DMS 273 treated with DMSO at 0.1 percent for 48 hours (cell line): ENCODE data around the gene ATXN1L.
"Not testable (repeated sequence)": the region's sequence is repeated elsewhere in the genome, so short reads cannot be mapped to it uniquely, and the experiment has no call there.

ENCODE experiments used
- DNase-seq: peaks from one replicate; lab custom pipeline; 2025; lab: John Stamatoyannopoulos, UW

Gene ATXN1L

DNA sequence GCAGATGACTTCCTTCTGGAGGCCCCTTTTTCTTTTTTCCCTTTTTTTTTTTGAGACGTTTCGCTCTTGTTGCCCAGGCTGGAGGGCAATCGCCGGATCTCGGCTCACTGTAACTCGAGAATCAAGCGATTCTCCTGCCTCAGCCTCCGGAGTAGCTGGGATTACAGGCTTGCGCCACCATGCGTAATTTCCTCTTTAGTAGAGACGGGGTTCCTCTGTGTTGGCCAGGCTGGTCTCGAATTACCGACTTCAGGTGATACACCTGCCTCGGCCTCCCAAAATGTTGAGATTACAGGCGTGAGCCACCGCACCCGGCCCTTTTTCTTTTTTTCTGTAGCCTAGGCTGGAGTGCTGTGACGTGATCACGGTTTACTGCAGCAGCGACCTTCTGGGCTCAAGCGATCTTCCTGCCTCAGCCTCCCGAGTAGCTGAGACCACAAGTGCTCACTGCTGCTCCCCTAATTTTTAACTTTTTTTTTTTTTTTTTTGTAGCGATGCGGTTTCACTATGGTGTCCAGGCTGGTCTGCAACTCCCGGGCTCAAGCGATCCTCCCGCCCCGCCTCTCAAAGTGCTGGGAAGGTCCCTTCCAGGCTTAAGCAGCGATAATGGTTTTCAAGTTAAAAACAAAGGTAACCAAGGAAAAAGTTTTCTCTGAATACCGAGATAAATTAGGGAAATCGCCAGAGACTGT lies 48.6 kb downstream of the ATXN1L start:
- no peak for DNase-seq

DNA sequence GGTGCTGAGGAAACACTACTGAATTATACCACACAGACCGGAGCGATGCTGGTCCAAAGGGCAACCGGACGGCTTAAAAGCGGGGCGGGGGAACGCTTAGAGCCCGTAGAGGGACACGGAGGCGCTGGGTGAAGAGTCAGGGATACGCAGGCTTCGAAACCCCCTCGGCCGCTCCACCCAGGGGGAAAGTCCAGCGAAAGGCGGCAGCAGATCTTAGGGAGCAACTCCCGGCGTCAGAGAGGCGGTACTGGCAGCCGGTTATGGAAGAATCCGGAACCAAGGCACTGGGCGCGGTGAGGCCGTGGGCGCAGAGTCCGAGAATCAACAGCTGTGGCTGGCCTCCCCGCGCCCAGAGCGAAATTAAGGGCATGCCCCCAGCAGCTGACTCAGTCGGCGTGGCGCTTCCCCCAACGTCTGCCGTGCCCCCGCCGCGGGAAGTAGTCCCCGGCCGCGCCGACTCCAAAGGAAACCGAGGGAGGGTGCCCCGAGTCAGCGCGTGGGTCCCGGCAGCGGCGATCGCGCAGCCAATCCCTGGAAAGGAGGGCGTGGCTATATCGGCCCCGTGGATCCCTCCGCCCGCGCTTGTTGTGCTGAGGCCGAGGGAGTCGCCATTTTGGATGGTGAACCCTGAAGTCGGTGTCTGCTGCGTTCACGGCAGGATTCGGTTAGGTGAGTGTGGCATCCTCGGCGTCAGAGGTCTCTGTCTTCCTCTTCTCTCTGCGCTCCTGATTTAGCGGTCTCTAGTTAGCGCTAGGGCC lies 49.3 kb downstream of the ATXN1L start, which contains the start of gene IST1:
TSS of gene IST1 (plus strand) at position 611 of the 758 bp plus-strand sequence. CDS start 20,110 bp downstream, outside the sequence.
- DNase-seq = peak; percentile 94

DNA sequence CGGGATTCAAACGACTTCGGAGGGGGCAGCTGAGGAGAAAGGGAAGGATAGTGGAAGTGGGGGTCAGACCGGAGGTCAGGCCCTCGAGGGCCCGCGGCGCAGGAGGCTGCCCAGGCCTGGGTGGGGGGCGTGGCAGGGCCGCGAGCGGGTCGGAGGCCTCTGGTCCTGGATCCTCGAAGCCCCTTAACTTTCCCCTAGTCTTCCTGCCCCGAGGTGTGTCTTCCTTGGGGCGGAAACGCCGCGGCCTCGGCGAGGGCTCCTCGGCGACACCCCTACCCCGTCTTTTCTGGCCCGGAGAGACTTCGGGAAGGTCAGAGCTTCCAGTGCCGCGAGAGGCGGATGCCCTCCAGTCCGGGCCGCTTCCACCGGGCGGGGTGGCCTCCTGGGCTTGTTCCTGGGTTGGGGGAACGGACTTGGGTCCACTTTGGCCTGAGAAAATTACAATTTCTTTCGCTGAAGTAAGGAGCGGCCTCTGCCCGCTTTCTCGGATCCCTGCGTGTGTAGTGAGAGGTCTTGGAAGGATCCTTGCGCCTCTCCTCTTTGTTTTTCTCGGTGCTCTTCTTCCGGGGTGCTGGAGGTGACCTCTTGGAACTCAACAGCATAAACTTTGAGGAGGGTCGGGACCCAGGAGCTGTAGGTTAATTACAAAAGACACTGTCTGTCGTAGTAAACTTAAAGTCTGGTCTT lies 50.0 kb downstream of the ATXN1L start:
- no peak for DNase-seq

DNA sequence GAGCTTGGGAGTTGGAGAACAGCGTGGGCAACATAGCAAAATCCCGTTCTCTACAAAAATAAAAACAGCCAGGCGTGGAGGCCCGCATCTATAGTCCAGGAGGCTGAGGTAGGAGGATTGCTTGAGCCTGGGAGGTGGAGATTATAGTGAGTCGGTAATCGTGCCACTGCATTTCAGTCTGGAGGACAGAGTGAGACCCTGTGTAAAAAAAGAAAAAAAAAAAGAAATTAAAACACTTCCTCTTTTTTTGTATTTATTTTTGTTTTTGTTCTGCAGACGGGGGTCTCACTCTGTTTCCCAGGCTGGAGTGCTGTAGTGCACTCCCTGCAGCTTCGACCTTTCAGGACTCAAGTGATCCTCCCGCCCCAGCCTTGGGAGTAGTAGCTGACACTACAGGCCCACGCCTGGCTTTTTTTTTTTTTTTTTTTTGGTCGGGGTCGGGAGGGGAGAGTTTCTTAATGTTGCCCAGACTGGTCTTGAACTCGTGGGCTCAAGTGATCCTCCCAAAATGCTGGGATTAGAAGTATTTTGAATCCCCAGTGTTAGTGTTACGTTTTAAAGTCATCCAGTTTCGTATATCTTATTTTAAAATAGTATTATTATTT lies 51.1 kb downstream of the ATXN1L start:
- DNase-seq = no peak

DNA sequence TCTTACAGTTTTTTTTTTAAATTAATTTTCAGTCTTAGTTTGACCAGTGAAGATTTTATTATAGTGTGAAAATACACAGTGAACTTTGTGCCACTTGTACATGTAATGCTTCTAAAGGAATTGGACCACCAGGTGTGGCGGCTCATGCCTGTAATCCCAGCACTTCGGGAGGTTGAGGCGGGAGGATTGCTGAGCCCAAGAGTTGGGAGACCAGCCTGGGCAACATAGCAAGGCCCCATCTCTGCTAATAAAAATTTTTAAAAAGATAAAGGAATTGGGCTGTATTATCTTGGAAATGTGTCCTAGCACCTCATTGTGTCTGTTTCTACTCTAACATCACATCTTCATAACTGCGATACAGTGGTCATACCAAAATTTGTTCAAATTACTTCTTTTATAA lies 53.4 kb downstream of the ATXN1L start:
- no peak for DNase-seq

DNA sequence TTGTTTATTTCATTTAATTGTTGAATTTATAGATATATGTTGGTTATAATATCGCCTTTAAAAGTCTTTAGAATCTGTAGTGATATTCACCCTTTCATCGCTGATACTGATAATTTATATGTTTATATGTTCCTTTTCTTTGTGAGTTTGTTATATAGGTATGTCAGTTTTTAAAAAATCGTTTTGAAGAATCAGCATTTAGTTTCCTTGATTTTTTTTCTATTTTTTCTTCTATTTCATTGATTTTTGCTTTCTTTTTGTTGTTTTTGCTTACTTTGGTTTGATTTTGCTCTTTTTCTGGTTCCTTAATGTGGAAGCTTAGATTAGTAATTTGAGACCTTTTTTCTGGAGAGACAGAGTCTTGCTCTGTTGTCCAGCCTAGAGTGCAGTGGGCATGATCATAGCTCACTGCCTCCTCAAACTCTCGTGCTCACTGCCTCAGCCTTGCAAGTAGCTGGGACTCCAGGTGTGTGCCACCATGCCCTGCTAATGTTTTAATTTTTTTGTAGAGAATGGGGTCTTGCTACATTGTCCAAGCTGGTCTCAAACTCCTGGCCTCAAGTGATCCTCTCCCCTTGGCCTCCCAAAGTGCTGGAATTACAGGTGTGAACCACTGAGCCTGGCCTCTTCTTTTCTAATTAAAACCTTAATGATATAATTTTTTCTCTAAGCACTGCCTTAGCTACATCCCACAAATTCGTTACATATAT lies 57.0 kb downstream of the ATXN1L start:
- no peak for DNase-seq

DNA sequence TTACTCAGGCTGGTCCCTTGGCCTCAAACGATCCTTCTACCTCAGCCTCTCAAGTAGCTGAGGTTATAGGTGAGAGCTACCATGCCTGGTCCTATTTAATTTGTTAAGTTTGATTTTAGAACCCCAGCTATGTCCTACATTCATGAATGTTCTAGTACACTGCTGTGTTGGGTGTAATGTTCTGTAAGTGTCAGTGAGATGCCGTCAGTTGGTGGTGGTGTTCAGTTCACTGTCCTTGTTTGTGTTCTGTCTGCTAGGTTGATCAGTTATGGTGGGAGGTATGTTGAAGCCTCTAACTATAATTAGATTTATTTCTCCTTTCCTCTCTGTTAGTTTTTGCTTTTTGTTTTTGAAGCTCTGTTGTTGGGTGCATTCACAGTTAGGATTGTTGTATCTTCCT lies 57.8 kb downstream of the ATXN1L start:
- no peak for DNase-seq

DNA sequence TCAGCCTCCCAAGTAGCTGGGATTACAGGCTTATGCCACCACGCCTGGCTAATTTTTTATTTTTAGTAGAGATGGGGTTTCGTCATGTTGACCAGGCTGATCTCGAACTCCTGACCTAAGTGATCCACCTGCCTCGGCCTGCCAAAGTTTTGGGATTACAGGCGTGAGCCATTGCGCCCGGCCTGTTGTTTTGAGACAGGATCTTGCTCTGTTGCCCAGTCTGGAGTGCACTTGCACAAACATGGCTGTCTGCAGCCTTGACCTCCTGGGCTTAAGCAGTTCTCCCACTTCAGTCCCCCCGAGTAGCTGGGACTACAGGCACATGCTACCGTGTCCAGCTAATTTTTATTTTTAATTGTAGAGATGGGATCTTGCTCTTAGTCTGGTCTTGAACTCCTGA lies 58.5 kb downstream of the ATXN1L start:
- no peak for DNase-seq

DNA sequence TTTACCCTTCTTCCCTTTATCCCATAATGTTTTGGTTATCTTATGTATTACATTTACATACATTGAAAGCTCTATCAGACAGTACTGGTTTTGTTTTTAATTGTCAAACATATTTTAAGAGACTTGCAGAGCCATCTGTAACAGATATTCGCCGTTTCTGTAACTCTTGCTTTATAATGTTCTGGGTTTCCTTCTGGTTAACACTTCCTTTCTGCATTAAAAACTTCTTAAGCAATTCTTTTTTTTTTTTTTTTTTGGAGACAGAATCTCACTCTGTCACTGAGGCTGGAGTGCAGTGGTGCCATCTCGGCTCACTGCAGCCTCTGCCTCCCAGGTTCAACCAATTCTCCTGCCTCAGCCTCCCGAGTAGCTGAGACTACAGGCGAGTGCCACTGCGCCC lies 60.0 kb downstream of the ATXN1L start:
- DNase-seq = not testable (repeated sequence)
